Measurements from ENCODE around the gene TRPC1.
"Not testable (repeated sequence)": the region's sequence is repeated elsewhere in the genome, so short reads cannot be mapped to it uniquely, and the experiment has no call there.

Gene TRPC1

GRCh38 chr3:142746646-142747045 lies 22.8 kb downstream of the TRPC1 start:
- DNase-seq (ENCODE audit: extremely low spot score, insufficient read length, low read depth) = no peak

DNA sequence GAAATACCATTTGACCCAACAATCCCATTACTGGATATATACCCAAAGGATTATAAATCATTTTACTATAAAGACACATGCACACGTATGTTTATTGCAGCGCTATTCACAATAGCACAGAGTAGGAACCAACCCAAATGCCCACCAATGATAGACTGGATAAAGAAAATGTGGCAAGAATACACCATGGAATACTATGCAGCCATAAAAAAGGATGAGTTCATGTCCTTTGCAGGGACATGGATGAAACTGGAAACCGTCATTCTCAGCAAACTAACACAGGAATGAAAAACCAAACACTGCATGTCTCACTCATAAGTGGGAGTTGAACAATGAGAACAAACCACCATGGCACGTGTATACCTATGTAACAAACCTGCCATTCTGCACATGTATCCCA lies 26.7 kb downstream of the TRPC1 start:
- DNase-seq (ENCODE audit: extremely low spot score, insufficient read length, low read depth); FAIRE-seq: not testable (repeated sequence)

More at GRCh38 chr3:142746646-142747045, 22.8 kb downstream of the TRPC1 start:
- no peak for FAIRE-seq

GRCh38 chr3:142752605-142753004 lies 28.8 kb downstream of the TRPC1 start:
- DNase-seq (ENCODE audit: extremely low spot score, insufficient read length, low read depth); FAIRE-seq: not testable (repeated sequence)

- FAIRE-seq = no peak
- no peak for DNase-seq (ENCODE audit: extremely low spot score, insufficient read length, low read depth)
Observed at GRCh38 chr3:142754494-142754893, 30.7 kb downstream of the TRPC1 start.

- DNase-seq (ENCODE audit: extremely low spot score, insufficient read length, low read depth) = no peak
- no peak for FAIRE-seq
Observed at GRCh38 chr3:142768338-142768737, 44.5 kb downstream of the TRPC1 start.

GRCh38 chr3:142777927-142778326 lies 54.1 kb downstream of the TRPC1 start:
- DNase-seq (ENCODE audit: extremely low spot score, insufficient read length, low read depth) (no peak), FAIRE-seq (no peak)

- FAIRE-seq = no peak
- no peak for DNase-seq (ENCODE audit: extremely low spot score, insufficient read length, low read depth)
Observed at GRCh38 chr3:142778541-142778940, 54.7 kb downstream of the TRPC1 start.

GRCh38 chr3:142779591-142779990 lies 55.8 kb downstream of the TRPC1 start:
- FAIRE-seq (no peak), DNase-seq (ENCODE audit: extremely low spot score, insufficient read length, low read depth) (no peak)

DNA sequence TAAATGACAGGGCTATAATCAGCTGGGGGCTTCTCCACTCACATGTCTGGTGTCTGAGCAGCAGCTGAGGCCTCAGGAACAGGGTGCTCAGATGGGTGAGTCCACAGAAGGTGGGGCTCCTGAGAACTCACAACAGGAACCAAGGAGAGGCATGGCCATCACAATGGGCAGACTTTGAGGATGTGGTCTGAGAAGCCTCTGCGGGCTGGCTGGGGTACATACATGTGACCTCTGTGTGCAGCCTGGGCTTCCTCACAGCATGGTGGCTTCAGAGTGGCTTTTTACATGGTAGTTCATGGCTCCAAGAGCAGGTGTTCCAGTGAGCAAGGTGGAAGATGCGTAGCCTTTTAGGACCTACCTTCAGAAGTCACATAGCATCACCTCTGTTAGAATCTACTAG lies 58.8 kb downstream of the TRPC1 start:
- FAIRE-seq = no peak

GRCh38 chr3:142784228-142784627 lies 60.4 kb downstream of the TRPC1 start:
- FAIRE-seq (no peak), DNase-seq (ENCODE audit: extremely low spot score, insufficient read length, low read depth) (no peak)

More for the DNA sequence above, 58.8 kb downstream of the TRPC1 start:
- DNase-seq (ENCODE audit: extremely low spot score, insufficient read length, low read depth) = no peak

DNA sequence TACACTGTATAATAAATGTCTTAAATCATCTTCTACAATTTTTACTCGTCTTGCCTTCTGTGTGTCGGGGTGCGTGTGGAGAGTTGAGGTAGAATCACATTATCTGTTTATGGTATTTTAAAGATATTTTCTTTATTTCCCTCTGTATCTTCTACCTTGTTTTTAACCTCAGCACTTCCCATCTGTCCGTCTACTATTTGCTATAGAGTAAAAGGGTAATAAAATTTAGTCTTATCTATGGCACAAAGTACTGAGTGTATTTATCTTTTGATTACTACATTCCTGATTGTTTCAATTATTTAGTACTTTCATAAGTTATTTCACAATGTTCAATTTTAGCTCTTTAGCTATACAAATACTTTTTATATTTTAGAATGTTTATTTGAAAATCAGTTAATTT lies 62.2 kb downstream of the TRPC1 start:
- FAIRE-seq = no peak
- no peak for DNase-seq (ENCODE audit: extremely low spot score, insufficient read length, low read depth)

- DNase-seq (ENCODE audit: extremely low spot score, insufficient read length, low read depth) = no peak
- FAIRE-seq = no peak
Observed at GRCh38 chr3:142787719-142788118, 63.9 kb downstream of the TRPC1 start.

DNA sequence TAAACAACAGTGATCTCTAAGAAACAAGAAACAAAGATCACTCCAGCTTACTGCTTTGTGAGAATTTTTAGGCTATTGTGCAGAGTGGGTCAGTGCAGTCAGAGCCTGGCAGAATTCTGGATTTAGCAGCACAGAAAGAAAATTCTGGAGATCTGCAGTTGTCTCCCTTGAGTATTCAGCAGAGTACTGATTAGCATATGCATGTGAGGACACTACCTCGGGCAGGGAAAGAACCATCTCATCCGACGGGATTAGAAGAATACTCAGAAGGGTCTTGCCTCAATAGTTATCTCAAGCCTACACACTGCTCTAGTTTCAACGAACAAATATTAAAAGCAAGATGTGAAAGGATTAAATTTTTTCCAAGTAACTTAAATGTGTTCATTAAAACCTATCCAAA lies 70.7 kb downstream of the TRPC1 start:
- DNase-seq (ENCODE audit: extremely low spot score, insufficient read length, low read depth) (no peak), FAIRE-seq (no peak)

DNA sequence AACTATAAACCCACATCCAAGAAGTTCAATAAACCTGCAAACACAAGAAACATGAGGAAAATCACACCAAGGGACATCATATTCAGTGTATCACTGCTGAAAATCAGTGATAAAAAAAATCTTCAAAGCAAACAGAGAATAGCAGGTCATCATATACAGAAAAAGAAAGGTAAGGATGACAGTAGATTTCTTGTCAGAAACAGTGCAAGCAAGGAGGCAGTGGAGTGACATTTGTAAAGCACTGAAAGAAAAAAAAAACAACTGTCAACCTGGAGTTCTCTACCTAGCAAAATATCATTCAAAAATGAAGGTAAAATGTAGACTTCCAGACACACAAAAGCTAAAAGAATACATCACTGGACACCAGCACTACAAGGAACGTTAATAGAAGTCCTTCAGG lies 71.5 kb downstream of the TRPC1 start:
- no peak for FAIRE-seq
- DNase-seq (ENCODE audit: extremely low spot score, insufficient read length, low read depth) = no peak

- FAIRE-seq (no peak), DNase-seq (ENCODE audit: extremely low spot score, insufficient read length, low read depth) (no peak)
Observed at GRCh38 chr3:142796823-142797222, 73.0 kb downstream of the TRPC1 start.

DNA sequence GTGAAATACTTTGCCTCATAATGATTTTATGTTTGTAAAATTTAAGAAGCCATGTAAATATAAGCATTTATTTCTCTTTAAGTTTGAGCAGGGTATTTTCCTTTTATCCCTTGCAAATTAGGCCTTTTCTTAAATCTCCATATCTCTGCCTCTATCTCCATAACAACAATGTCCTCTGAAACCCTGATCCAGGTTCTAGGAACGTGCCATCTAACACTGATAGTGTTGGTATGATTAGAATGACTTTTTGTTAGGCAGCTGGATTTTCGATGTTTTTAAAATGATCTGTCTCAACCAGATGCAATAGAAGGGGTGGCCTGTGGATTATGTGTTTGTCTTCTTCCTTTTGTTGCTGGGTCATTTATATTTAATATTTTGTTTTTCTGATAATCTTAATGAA lies 77.9 kb downstream of the TRPC1 start:
- FAIRE-seq = no peak
- DNase-seq (ENCODE audit: extremely low spot score, insufficient read length, low read depth) = no peak

DNA sequence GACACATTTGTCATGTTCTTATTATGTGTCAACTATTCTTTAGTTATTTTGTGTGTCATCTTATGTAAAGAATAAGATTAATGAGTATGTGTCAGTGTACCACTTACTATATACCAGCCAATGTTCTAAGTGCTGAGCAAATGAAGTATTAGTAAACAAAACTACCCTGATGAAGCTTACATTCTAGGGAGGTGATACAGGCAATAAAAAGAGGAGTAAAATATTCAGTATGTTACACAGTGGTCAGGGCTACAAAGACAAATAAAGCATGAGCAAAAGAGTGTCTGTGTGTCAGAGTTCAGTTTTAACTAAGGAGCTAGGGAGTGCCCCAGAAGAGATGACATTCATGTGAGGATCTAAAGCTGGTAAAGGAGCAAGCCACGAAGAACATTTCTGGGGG lies 79.1 kb downstream of the TRPC1 start:
- DNase-seq (ENCODE audit: extremely low spot score, insufficient read length, low read depth) (no peak), FAIRE-seq (no peak)

GRCh38 chr3:142808103-142808917 lies 84.5 kb downstream of the TRPC1 start:
- DNase-seq (ENCODE audit: extremely low spot score, insufficient read length, low read depth) = no peak
- no peak for FAIRE-seq

- FAIRE-seq (no peak), DNase-seq (ENCODE audit: extremely low spot score, insufficient read length, low read depth) (no peak)
Observed at GRCh38 chr3:142809259-142809658, 85.4 kb downstream of the TRPC1 start.

- FAIRE-seq = no peak
- DNase-seq (ENCODE audit: extremely low spot score, insufficient read length, low read depth) = no peak
Observed at GRCh38 chr3:142815803-142816202, 92.0 kb downstream of the TRPC1 start.

DNA sequence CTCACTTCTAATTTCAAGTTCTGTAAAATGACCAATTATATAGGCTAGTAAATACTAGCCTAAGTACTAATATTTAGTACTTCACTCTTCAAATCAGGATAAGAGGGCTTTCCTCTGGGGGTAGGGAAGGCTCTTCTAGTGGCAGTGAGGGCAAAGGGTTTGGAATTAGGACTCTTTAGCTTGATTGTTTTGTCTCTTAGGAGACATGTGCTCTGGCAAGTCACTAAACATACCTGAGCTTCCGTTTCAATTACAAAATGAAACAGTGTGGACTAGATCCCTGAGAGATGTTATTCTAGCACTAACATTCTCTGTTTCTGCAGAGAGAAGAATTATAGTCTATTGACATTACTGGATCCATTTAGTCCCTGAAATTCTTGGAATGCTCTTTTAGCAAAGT lies 93.5 kb downstream of the TRPC1 start:
- no peak for FAIRE-seq
- no peak for DNase-seq (ENCODE audit: extremely low spot score, insufficient read length, low read depth)

DNA sequence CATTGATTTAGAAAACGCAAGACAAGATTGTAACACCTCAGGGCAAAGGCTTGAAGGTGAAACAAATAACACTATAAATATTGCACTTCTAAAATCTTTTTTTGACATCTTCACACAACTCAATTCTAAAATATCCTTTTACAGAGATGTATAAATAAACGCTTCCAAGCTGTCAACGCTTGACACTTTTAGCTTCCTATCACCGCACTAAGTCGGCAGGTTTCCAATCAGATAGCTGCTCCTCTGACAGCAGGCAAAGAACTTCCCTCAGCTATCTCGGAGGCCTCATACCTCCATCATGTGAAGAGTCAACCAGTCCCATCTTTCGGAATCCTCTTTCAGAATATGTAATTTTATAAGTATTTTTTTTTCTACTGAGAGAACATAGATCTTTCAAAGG lies 94.1 kb downstream of the TRPC1 start:
- no peak for DNase-seq (ENCODE audit: extremely low spot score, insufficient read length, low read depth)

More for the DNA sequence above, 94.1 kb downstream of the TRPC1 start:
- no peak for FAIRE-seq

Measured in GM18507 (cell line).